HG03342 (cell line): ENCODE results near the gene BNIP3.
"Not testable (repeated sequence)": the region's sequence is repeated elsewhere in the genome, so short reads cannot be mapped to it uniquely, and the experiment has no call there.

Experiments
- ATAC-seq: cut with Tn5 transposase; IDR thresholded peaks from one replicate; pipeline ENCODE4 v1.9.1; 2021; ENCODE audit warnings: mild to moderate bottlenecking, moderate library complexity; ENCODE audit not compliant: unreplicated experiment

The BNIP3 gene

GRCh38 chr10:132002004-132002403 is 20.3 kb upstream of the BNIP3 start:
- ATAC-seq = no peak

- no peak for ATAC-seq
Observed at GRCh38 chr10:132001238-132001972, 19.7 kb upstream of the BNIP3 start.

GRCh38 chr10:131998845-131999681 is 17.3 kb upstream of the BNIP3 start:
- no peak for ATAC-seq

- ATAC-seq = no peak
Observed at GRCh38 chr10:131998050-131998844, 16.5 kb upstream of the BNIP3 start.

- ATAC-seq = no peak
Observed at GRCh38 chr10:131997366-131998049, 15.8 kb upstream of the BNIP3 start.

GRCh38 chr10:131996466-131997365 is 15.0 kb upstream of the BNIP3 start:
- no peak for ATAC-seq

GRCh38 chr10:131994435-131994834 is 12.7 kb upstream of the BNIP3 start:
- ATAC-seq = no peak

- no peak for ATAC-seq
Observed at GRCh38 chr10:131993275-131993674, 11.6 kb upstream of the BNIP3 start.

GRCh38 chr10:131991726-131992125 is 10.0 kb upstream of the BNIP3 start:
- ATAC-seq = no peak

- not testable (repeated sequence) for ATAC-seq
Observed at GRCh38 chr10:131987786-131988185, 6.1 kb upstream of the BNIP3 start.

- not testable (repeated sequence) for ATAC-seq
Observed at GRCh38 chr10:131987301-131987700, 5.6 kb upstream of the BNIP3 start.

GRCh38 chr10:131986851-131987250 is 5.1 kb upstream of the BNIP3 start:
- ATAC-seq = not testable (repeated sequence)

- no peak for ATAC-seq
Observed at GRCh38 chr10:131983780-131984179, 2.1 kb upstream of the BNIP3 start.

GRCh38 chr10:131982796-131983195 is 1.1 kb upstream of the BNIP3 start:
- ATAC-seq = no peak

GRCh38 chr10:131982185-131982756 is 548 bp upstream of the BNIP3 start:
- ATAC-seq = peak; percentile 21

GRCh38 chr10:131980761-131981428 is 828 bp downstream of the BNIP3 start:
- ATAC-seq = no peak

- ATAC-seq = no peak
Observed at GRCh38 chr10:131980321-131980720, 1.4 kb downstream of the BNIP3 start.

GRCh38 chr10:131979821-131980270 is 1.9 kb downstream of the BNIP3 start:
- ATAC-seq = no peak

- no peak for ATAC-seq
Observed at GRCh38 chr10:131979336-131979735, 2.4 kb downstream of the BNIP3 start.
